NCI-H1048 (cell line): ENCODE data around the gene RELCH.

ENCODE experiments used
- DNase-seq: peaks from one replicate; lab custom pipeline; 2025; lab: John Stamatoyannopoulos, UW

The RELCH gene

GRCh38 chr18:62250475-62250874 is 63.4 kb downstream of the RELCH start:
- DNase-seq, result no peak

DNA sequence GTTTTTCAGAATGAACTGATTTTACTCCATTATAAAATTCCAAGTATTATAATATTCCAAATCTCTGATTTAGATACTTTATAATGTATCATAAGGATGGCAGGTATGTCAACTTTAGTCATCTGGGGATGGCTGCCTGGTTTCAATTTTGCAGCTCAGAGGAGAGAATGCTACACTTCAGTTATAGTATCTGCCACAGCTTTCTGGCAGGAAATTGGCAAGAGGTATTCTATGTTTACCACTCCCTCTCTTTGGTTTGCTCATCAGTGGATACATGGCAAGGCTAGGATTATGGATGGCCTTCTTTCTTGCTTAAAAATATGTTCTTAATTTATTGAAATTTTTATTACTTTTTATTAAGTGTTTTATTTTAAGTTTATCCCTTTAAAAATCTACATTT is 71.0 kb downstream of the RELCH start:
- no peak for DNase-seq

- no peak for DNase-seq
These were observed 71.6 kb downstream of the RELCH start for GRCh38 chr18:62258616-62259015.

DNA sequence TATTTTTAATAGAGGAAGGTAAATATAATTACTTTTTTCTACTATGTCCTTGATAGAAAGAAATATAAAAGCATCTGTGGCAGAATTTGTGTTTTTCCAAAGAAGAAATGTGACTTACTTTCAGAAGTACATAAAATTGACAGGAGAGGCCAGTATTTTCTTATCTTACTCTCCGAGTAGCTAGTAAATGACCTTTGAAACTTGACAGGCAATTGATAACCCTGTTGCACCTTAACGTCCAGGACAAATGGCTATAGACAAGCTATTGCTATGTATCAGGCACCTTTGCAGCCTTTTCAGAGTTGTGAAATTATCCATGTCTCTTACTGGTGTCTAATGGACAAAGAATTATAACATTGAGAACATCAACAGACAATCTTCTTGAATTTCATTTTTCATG is 75.0 kb downstream of the RELCH start:
- DNase-seq, result no peak

DNA sequence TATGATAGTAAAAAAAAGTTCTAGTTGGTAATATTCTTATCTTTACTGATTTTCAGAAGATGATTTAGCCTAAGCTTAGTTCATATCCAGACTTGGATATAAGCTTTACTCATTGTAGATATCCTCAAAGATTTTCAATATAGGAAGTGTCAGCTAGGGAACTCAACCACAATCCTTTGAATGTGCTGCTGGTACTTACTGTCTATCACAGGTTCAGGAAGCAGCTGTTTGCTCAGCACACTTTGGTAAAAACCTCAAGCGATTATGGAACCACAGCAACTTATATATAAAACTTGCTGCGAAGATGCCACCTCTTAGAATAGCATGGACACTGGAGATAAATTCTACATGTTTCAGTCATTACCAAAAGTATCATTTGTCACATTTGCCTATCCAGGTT is 77.9 kb downstream of the RELCH start:
- no peak for DNase-seq

DNA sequence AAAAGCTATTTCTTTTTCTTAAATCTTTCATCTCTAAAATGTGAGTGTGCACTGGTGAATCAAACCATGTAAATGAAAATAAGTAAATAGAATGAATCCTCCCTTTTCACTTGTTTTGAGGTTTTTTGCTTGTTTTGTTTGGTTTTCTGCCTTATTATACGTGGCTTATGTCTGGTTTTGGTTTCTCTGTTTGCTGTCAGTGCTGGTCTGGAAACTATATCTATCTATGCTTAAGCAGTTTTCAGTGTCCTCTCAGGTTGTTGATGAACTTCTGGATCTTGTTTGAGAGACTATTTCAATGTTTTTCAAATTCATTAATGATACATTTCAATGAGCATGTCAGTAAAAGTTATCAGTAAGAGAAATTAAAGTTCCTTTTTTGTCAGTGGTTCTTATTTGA is 90.0 kb downstream of the RELCH start:
- no peak for DNase-seq

- no peak for DNase-seq
These were observed 92.5 kb downstream of the RELCH start for GRCh38 chr18:62279561-62279960.

DNA sequence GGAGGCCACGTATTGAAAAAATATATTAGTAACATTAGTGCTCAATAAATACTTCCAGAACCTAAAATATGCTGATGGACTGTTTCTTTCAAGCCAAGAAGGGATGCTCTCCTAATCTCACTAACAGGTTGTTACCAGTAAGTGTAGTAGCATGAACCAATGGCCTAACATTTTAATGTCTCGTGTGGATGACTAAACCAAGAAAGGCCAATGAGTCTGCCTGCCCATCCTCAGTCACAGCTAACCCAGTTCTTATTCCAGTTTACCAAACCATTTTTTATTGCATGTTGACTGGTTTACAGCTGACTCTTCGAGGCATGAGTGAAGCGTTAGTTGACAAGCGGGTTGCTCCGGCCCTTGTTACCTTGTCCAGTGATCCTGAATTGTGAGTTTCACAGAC is 93.0 kb downstream of the RELCH start:
- no peak for DNase-seq

DNA sequence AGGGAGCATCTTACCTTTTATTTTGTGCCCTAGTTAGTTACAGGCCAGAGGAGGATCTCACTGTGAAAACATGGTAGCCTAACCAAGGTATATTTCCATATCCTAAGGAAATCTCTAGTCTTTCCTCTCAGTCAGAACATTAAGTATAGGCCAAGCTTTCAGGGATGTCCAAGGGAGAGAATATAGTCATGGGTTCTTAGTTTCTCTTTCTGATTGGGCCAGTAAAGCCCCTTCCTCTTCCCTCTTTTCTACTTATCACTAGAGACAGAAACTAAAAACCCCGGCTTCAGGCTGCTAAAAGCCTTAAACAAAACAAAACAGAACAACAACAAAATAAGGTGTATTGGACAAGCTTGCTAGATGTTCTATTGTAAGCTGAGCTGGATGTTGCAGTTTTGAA is 93.7 kb downstream of the RELCH start:
- no peak for DNase-seq

DNA sequence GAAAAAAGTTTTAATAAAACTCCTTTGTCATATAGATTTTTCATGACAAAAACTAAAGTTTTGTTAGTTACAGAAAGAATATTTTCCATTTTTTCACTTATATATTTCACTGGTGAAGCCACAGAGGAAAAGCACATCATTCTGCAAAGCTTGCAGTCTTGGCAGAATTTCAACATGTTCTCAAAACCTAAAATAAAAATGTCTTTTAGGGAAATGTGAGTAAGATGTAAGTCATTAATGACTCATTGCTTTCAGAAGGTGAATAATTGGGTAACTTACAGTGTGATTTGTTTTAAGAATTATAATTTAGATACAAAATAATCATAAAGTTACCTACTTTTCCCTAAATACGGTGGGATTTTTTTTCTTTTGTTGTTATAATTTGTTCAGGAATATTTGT is 94.6 kb downstream of the RELCH start:
- DNase-seq, result no peak

DNA sequence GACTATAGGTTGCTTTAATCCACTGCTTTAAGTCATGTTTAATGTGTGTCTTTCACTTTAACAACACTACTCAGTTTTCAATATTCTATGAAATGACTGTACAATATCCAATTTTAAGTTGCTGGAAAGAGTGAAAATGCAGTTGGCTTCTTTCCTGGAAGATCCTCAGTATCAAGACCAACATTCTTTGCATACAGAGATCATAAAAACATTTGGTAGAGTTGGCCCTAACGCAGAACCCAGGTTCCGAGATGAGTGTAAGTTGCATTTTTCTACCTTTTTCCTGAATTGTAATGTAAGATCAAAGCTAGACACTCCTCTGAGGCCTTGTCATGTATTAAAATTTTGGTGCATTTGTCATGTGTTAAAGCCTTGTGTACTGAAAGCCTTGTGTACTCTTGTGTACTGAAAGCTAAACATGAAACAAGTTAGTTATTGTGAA is 95.2 kb downstream of the RELCH start:
- no peak for DNase-seq

- no peak for DNase-seq
These were observed 97.6 kb downstream of the RELCH start for GRCh38 chr18:62284637-62285036.

- DNase-seq, result no peak
These were observed 98.2 kb downstream of the RELCH start for GRCh38 chr18:62285281-62285680.

- no peak for DNase-seq
These were observed 101.0 kb downstream of the RELCH start for GRCh38 chr18:62287781-62288664.

DNA sequence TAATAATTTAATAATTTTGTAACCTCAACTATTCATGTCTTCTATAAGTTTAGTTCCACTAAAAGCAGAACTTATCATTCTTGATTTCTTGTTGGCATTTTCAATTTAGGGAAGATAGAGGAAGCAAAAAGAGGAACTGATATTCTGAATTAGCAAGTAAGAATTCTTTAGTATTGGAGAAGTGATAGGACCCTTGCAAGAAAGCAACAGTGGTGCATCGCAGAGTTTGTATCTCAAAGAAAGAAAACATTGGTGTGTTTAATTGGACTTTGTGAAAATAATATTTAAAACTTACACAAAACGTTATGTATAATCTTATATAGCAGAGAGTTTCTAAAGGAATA is 101.6 kb downstream of the RELCH start:
- no peak for DNase-seq

GRCh38 chr18:62289047-62289446 is 102.0 kb downstream of the RELCH start:
- no peak for DNase-seq

- no peak for DNase-seq
These were observed 107.0 kb downstream of the RELCH start for GRCh38 chr18:62294073-62294472.

GRCh38 chr18:62300359-62300963 is 113.4 kb downstream of the RELCH start:
- no peak for DNase-seq

- no peak for DNase-seq
These were observed 114.3 kb downstream of the RELCH start for GRCh38 chr18:62301322-62301721.

DNA sequence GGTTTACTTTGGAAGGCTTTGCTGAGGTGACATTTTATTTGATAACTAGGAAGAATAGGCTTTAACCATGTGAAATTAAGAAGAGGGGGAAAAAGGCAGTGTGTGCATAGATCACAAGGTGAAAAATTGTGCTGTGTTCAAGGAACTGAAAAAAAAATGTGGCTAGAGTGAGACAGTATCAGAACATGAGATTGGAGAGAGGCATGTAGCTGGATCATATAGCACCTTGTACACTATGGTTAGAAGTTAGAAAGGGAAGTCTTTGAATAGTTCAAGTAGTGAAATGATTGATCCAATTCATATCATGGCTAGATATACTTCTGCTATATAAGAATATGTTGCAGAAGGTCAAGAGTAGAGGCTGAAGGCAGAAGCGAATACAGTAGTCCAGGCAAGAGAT is 125.8 kb downstream of the RELCH start:
- DNase-seq, result no peak

GRCh38 chr18:62318228-62319180 is 131.4 kb downstream of the RELCH start:
- DNase-seq, result no peak

- DNase-seq, result no peak
These were observed 134.1 kb downstream of the RELCH start for GRCh38 chr18:62321201-62321600.
